Kidney capillary endothelial cell (primary cell): Measurements from ENCODE around the gene S100A10.

Experiments used
- DNase-seq: peaks from one replicate; pipeline ENCODE4 v3.0.0-alpha.2; 2018; ENCODE audit warnings: low spot score

Gene S100A10

GRCh38 chr1:151935894-151936602 is 57.6 kb downstream of the S100A10 start:
- DNase-seq = no peak

- peak; percentile 33 for DNase-seq
Measured at GRCh38 chr1:151935154-151935553, 58.5 kb downstream of the S100A10 start.

- DNase-seq = peak; percentile 63
Measured at GRCh38 chr1:151934048-151934493, 59.6 kb downstream of the S100A10 start.
